ENCODE results near the gene ZFYVE27. TPM values are rescaled to one million over a fixed set of nuclear protein-coding genes. Genes with fewer than 3 reads are reported as not detected.

The ZFYVE27 gene
- polyA plus RNA-seq, 1 donor (not counting 4 experiments of a cell fraction or from before 2014, with no cell fraction given) = 14.3 TPM

- no peaks in the 10 kb centered on the region for H3K9me3 ChIP-seq (ENCODE audit: control insufficient read depth, low read depth, low read length)
- no peaks in the 10 kb centered on the region for H4K20me1 ChIP-seq (ENCODE audit: control insufficient read depth, extremely low read depth, insufficient read depth, low read length)
- peak overlapping the region; percentile 10 for H3K27ac ChIP-seq (ENCODE audit: control insufficient read depth, insufficient read depth, low read length)
- peaks cover 2% of the 10 kb centered on the region for H3K9me1 ChIP-seq (ENCODE audit: control insufficient read depth, extremely low read depth, insufficient read depth, low read length)
- peaks cover 7% of the 10 kb centered on the region for H3K4me1 ChIP-seq (ENCODE audit: control insufficient read depth, extremely low read depth, insufficient read depth, low read length)
- peak; percentile 87 for FAIRE-seq
- no peaks in the 10 kb centered on the region for H3K36me3 ChIP-seq (ENCODE audit: control insufficient read depth in 2 of 2, extremely low read depth in 1 of 2, insufficient read depth in 2 of 2, low read length in 2 of 2)
- TF ChIP-seq EZH2 (IDR thresholded peaks at IDR 0.05; ENCODE audit: low read length) = no peak
- peak; percentile 78 to 91 (median 90) for TF ChIP-seq CTCF (optimal IDR thresholded peaks at IDR 0.05 in 1 of 3, IDR thresholded peaks at IDR 0.05 in 1 of 3, conservative IDR thresholded peaks at IDR 0.05 in 1 of 3; ENCODE audit: extremely low read depth in 1 of 3, insufficient read depth in 2 of 3, low read length in 3 of 3)
- H3K4me2 ChIP-seq (ENCODE audit: control insufficient read depth, extremely low read depth, insufficient read depth, low read depth, low read length) = peak overlapping the region; percentile 36
- no peaks in the 10 kb centered on the region for H3K79me2 ChIP-seq (ENCODE audit: control insufficient read depth, insufficient read depth, low read length)
- H3K9ac ChIP-seq (ENCODE audit: control insufficient read depth, extremely low read depth, insufficient read depth, low read length) = no peak overlapping the region
- H3K27me3 ChIP-seq (ENCODE audit: control insufficient read depth, extremely low read depth, insufficient read depth, low read length) = no peaks in the 10 kb centered on the region
- H2AFZ ChIP-seq (ENCODE audit: control insufficient read depth, low read length) = peak overlapping the region; percentile 50
- no peak overlapping the region for H3K4me3 ChIP-seq (ENCODE audit: control insufficient read depth in 2 of 3, extremely low read depth in 1 of 3, insufficient read depth in 2 of 3, low read depth in 1 of 3, low read length in 3 of 3)
- DNase-seq (ENCODE audit: low read depth, low spot score) = peak; percentile 44
- dilution Hi-C loops (cut with MboI; ENCODE audit: extremely low pct_ligation_motif_present, low sequenced_read_pairs) = no loop called here
These were observed 35.4 kb upstream of the ZFYVE27 start for GRCh38 chr10:97701438-97702069.

- no peaks in the 10 kb centered on the region for H4K20me1 ChIP-seq (ENCODE audit: control insufficient read depth, extremely low read depth, insufficient read depth, low read length)
- no peak for TF ChIP-seq CTCF (optimal IDR thresholded peaks at IDR 0.05 in 1 of 3, IDR thresholded peaks at IDR 0.05 in 1 of 3, conservative IDR thresholded peaks at IDR 0.05 in 1 of 3; ENCODE audit: extremely low read depth in 1 of 3, insufficient read depth in 2 of 3, low read length in 3 of 3)
- peaks cover 7% of the 10 kb centered on the region for H3K4me1 ChIP-seq (ENCODE audit: control insufficient read depth, extremely low read depth, insufficient read depth, low read length)
- H3K4me2 ChIP-seq (ENCODE audit: control insufficient read depth, extremely low read depth, insufficient read depth, low read depth, low read length) = no peak overlapping the region
- H3K36me3 ChIP-seq (ENCODE audit: control insufficient read depth in 2 of 2, extremely low read depth in 1 of 2, insufficient read depth in 2 of 2, low read length in 2 of 2) = no peaks in the 10 kb centered on the region
- no peak overlapping the region for H2AFZ ChIP-seq (ENCODE audit: control insufficient read depth, low read length)
- H3K9ac ChIP-seq (ENCODE audit: control insufficient read depth, extremely low read depth, insufficient read depth, low read length) = no peak overlapping the region
- no peak for DNase-seq (ENCODE audit: low read depth, low spot score)
- H3K79me2 ChIP-seq (ENCODE audit: control insufficient read depth, insufficient read depth, low read length) = no peaks in the 10 kb centered on the region
- no peak for FAIRE-seq
- H3K27me3 ChIP-seq (ENCODE audit: control insufficient read depth, extremely low read depth, insufficient read depth, low read length) = no peaks in the 10 kb centered on the region
- H3K27ac ChIP-seq (ENCODE audit: control insufficient read depth, insufficient read depth, low read length) = no peak overlapping the region
- dilution Hi-C loops (cut with MboI; ENCODE audit: extremely low pct_ligation_motif_present, low sequenced_read_pairs) = no loop called here
- no peaks in the 10 kb centered on the region for H3K9me3 ChIP-seq (ENCODE audit: control insufficient read depth, low read depth, low read length)
- H3K9me1 ChIP-seq (ENCODE audit: control insufficient read depth, extremely low read depth, insufficient read depth, low read length) = peaks cover 2% of the 10 kb centered on the region
- H3K4me3 ChIP-seq (ENCODE audit: control insufficient read depth in 2 of 3, extremely low read depth in 1 of 3, insufficient read depth in 2 of 3, low read depth in 1 of 3, low read length in 3 of 3) = no peak overlapping the region
These were observed 33.4 kb upstream of the ZFYVE27 start for GRCh38 chr10:97703398-97704067.

Data from keratinocyte (primary cell).